Hippocampal formation (tissue), 2 donors: Measurements from ENCODE around the gene UGT2B28.
A peak's percentile ranks its signal among the peaks of the same experiment; 100 is the strongest.
"Not testable (repeated sequence)": the region's sequence is repeated elsewhere in the genome, so short reads cannot be mapped to it uniquely, and the experiment has no call there.

ENCODE experiments used
- DNase-seq, 2 donors: peaks; one replicate each; lab custom pipeline; 2025; lab: John Stamatoyannopoulos, UW

The UGT2B28 gene

DNA sequence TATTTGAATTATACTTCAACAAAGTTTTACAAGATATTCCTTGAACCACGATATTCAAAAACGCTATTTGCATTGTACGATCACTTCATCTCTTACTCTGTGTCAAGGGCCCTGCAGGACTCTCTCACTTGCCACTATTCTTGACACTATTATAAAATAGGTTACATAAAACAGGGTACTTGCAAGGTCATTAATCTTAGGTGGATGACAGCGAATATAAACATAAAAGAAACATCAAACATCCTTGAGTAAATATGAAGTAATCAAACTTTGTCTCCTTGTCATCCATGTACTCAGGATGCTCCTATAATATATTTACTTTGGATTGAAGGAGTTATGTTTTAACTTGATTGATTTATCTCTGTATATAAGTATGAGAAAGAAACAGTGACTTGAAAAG lies at the start of gene UGT2B28:
Gene UGT2B28, plus strand, starts transcription at position 395 of the 400 bp plus-strand sequence. CDS start 26 bp downstream, outside the sequence.
- DNase-seq, result not testable (repeated sequence)

DNA sequence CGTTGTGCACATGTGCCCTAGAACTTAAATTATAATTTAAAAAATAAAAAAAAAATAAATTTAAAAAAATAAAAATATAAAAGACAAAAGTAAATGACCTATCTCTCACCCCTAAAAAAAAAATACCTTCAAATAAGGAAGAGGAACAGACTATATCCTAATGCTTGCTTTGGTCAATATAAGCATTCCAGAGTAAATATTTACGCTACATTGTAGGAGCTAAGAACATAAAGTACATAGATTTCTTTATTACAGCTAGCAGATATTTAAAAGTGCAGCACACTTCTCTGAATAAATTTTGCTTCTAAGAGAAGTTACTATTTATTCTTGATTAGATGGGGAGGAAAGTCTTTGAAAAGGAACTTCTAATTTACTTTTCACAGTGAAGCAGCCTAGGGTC lies 41.2 kb upstream of the UGT2B28 start:
- no peak for DNase-seq

DNA sequence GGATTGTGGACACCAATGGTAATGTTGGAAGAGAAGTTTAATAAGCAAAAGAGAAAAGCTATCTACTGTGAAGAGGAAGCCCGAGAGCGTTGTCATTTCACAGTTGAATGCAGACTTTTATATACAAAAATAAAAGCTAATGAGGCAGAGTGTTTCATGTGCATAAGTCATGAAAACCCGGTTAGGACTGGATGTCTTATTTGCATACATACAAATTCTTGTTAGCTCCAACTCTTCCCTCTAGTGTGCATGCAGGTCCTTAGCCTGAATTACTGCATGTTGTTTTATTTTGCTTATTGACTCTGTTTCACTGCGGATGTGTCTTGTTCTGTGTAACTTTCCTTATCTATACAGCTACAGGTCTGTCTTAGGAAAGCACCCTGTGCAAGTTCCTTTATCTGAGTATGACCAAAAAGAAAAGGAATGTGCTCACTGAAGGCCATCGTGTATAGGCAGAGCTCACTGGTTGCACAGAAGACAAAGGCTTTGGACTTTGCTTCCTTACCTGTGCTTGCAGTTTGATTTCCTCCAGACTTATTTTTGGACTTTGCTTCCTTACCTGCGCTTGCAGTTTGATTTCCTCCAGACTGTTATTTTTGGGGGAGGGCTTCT lies 40.6 kb upstream of the UGT2B28 start:
- DNase-seq, result no peak

GRCh38 chr4:69240787-69241186 lies 39.5 kb upstream of the UGT2B28 start:
- not testable (repeated sequence) for DNase-seq

DNA sequence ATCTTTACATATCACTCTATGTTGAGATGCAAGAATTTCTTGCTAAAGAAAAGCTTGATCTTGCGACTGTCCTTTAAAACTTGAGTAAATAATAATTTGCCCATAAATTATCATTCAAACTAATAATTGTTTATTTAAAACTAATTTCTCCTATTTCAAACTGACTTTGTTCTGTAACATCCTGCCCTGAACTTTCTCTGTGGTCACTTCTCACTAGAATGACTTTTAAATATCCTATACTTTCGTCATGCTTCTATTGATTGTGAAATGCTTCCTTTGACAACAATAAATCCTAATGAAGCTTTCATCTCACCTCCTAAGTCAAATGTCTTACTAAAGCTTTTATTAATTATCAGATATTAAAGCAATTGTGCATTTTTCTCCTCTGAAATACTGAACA lies 38.5 kb upstream of the UGT2B28 start:
- not testable (repeated sequence) for DNase-seq

DNA sequence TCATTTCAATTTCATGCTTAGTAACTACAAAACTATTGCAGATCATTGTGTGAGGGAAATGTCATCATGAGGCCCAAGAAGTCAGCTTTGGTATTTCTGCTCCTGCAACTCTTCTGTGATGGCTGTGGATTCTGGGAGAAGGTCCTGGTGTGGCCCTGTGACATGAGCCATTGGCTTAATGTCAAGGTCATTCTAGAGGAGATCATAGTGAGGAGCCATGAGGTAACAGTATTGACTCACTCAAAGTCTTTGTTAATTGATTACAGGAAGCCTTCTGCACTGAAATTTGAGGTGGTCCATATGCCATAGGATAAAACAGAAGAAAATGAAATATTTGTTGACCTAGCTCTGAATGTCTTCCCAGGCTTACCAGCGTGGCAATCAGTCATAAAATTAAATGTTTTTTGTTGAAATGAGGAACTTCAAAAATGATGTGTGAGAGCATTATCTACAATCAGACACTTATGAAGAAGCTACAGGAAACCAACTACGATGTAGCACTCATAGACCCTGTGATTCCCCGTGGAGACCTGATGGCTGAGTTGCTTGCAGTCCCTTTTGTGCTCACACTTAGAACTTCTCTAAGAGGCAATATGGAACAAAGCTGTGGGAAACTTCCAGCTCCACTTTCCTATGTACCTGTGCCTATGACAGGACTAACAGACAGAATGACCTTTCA lies 37.6 kb upstream of the UGT2B28 start:
- DNase-seq, result not testable (repeated sequence)

DNA sequence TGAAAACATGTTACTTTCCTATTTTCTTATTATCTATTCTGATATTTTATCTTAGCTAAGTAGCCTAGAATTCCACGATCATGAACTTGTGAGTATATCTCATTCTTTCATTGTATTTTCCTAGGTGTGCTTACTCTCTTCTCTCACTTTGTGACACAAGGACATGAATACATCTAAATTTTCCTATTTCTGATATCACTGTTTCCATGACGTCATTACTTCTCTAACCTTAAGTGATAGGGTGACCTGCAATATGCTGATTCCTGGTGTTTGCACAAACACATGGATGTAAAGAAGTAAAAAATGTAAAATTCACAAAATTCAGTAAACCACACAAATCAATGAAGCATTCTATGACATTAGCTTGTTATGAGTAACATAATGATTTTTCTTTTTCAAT lies 29.4 kb upstream of the UGT2B28 start:
- DNase-seq, result not testable (repeated sequence)

GRCh38 chr4:69253147-69253772 lies 27.0 kb upstream of the UGT2B28 start:
- DNase-seq, result not testable (repeated sequence)

DNA sequence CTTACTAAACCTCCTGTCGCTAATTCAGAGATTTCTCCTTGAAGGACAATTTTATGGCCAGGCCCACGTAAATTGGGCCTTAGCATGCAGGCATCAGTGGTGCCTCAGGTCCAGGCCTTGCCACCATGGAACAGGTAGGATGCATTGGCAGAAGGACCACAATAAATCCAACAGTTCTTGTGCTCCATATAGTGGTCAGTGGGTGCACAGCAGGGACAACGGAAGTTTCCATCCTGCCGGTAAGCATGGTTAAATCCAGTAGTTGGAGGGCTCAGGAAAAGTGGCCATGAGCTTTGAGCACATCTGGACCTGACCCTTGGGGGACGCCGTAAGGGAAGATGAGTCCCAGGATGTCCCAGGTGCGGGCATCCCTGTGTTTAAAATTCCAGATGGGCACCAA lies 11.7 kb upstream of the UGT2B28 start:
- DNase-seq, result not testable (repeated sequence)

DNA sequence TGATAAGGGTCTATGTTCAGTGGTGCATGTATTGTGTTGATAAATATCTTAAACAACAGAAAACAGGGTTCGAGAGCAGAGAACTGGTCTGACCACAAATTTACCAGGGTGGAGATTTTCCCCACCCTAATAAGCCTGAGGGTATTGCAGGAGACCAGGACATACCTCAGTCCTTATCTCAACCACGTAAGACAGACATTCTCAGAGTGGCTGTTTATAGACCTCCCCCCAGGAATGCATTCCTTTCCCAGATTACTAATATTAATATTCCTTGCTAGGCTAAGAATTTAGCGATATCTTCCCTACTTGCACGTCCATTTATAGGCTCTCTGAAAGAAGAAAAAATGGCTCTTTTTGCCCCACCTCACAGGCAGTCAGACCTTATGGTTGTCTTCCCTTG lies 16.1 kb downstream of the UGT2B28 start:
- DNase-seq, result not testable (repeated sequence)

DNA sequence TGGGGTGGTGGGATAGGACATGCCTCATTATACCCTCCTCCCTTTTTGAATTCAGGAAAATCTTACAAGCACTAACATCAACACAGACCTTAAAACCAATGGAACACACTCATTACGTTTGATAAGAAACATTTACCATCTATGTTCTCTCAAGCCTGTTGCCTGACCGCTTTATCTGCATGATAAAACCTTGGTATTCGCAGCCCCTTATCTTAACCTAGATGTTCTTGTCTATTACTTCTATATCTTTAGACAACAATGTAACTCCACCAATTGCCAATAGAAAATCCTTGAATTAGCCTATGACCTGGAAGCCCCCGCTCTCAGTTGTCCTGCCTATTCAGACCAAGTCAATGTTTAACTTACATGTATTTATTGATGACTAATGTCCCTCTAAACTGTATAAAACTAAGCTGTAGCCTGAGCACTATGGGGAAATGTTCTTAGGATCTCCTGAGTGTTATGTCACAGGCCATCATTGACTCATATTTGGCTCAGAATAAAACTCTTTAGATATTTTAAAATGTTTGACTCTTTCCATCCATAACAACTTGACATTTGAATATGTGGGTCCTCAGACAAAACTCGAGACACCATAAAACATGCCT lies 28.3 kb downstream of the UGT2B28 start:
- not testable (repeated sequence) for DNase-seq

- not testable (repeated sequence) for DNase-seq
These were observed 29.3 kb downstream of the UGT2B28 start for GRCh38 chr4:69309549-69310076.

DNA sequence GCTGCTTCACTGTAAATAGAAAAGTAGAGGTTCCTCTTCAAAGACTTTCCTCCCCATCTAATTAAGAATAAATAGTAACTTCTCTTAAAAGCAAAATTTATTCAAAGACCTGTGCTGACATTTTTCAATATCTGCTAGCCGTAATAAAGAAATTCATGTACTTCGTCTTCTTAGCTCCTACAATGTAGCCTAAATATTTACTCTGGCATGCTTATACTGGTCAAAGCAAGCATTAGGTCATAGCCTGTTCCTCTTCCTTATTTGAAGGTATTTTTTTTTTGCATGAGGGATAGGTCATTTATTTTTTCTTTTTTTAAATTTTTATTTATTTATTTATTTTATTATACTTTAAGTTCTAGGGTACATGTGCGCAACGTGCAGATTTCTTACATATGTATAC lies 30.0 kb downstream of the UGT2B28 start:
- DNase-seq, result not testable (repeated sequence)

DNA sequence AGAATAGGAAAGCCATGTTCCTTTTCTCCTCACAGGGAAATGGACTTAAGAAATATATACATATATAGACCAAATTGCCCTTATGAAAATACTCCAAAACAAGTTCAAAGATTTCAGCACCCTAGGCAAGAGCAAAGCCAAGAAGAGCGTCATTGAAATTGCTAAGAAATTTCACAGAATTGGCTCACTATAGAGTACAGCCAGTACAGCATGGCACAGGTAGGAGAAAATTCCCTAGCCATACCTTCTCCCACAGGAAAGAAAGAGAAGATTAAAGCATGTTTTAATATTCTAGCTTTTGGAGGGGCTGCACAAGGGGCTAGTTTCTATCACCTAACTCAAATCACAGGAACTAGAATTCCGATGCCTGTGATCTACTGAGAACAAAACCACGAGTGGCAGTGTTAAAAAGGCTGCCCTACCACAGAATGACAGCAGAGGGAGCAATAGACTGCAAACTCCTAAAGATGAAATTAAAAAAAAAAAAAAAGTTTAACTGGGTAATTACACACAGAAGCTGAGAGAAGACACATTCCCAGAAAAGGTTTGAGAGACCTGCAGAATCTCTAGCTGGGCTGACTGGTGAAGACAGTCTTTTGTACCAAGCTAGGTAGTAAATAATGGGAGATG lies 37.5 kb downstream of the UGT2B28 start:
- DNase-seq, result peak in 1 of 2 donors; percentile 0

DNA sequence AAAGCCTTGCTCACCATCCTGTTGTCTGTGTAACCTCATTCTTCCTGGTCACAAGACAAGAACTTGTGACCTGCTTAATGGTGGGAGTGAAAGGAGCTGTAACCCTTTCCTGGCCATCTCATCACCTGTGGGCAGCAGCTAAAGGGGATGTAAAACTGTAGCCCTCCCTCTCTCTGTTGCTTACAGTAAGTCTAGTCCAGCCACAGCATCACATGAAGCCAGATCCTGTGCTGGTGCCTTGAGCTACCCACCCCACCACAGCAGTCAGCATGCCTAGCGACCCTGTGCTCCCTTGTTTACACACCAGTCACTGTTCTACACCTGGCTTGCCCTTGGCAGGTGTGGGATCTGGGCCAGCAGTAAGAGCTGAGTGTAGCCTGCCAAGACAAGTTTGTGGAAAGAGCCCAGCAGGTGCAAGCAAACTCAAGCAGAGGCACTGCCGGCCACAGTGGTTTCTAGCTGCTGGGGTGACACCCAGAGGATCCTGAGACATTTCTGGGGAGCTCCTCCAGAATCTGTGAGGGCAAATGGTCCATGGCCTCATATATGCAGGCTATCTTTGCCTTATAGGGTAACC lies 41.0 kb downstream of the UGT2B28 start:
- DNase-seq, result no peak

DNA sequence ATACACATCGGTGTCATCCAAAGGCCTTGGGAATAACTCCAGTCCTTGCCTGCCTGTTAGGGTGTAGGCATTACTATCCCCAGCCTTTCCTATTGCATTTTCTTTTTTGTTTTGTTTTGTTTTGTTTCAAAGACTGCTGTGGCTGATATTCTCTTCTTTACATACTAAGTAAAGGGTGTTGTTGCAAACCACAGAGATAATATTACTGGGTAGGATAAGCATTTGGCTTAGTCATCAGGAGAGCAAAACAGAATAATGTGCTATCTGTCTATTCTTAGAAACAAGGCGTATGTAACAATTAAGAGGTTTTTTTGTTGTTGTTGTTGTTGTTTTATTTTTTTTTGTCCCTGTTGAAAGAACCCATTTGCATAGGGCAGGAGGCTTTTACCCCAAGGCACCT lies 41.8 kb downstream of the UGT2B28 start:
- no peak for DNase-seq

GRCh38 chr4:69323284-69323683 lies 43.0 kb downstream of the UGT2B28 start:
- DNase-seq, result no peak

GRCh38 chr4:69330345-69331047 lies 50.2 kb downstream of the UGT2B28 start:
- DNase-seq, result no peak

- not testable (repeated sequence) for DNase-seq
These were observed 51.0 kb downstream of the UGT2B28 start for GRCh38 chr4:69331304-69331703.

DNA sequence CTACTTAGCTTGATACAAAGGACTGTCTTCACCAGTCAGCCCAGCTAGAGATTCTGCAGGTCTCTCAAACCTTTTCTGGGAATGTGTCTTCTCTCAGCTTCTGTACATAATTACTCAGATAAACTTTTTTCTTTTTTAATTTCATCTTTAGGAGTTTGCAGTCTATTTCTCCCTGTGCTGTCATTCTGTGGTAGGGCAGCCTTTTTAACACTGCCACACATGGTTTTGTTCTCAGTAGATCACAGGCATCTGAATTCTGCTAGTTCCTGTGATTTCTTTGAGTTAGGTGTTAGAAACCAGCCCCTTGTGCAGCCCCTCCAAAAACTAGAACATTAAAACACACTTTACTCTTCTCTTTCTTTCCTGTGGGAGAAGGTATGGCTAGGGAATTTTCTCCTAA lies 55.2 kb downstream of the UGT2B28 start:
- not testable (repeated sequence) for DNase-seq

- DNase-seq, result not testable (repeated sequence)
These were observed 62.8 kb downstream of the UGT2B28 start for GRCh38 chr4:69343114-69343513.
